AG09319 (cell line): ENCODE measurements around the gene TMED6.

Experiments used
- DNase-seq: peaks from one replicate; pipeline ENCODE4 v3.0.0-alpha.2; 2010; ENCODE audit warnings: low read depth; ENCODE audit errors: extremely low read depth
- TF ChIP-seq, protein P1 (sequence below): IDR thresholded peaks from 2 replicates; pipeline ENCODE4 v1.5.1; 2011; ENCODE audit warnings: low read depth, mild to moderate bottlenecking, inconsistent platforms, low read length, moderate library complexity

The TMED6 gene

DNA sequence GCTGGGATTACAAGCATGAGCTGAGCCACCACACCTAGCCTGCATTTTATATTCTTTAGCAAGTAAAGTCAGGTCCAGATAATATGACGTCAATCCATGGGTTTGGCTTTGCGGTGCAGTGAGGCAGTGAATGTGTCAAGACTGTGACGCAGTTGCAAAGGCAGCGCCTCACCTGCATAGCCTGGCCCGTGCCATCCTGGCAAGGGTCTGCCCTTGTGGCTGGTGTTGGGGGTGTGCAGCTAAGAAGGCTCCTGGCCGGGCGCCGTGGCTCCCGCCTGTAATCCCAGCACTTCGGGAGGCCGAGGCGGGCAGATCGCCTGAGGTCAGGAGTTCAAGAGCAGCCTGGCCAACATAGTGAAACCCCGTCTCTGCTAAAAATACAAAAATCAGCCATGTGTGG lies 28.2 kb downstream of the TMED6 start:
- no peak for DNase-seq
- TF ChIP-seq, protein P1, sequence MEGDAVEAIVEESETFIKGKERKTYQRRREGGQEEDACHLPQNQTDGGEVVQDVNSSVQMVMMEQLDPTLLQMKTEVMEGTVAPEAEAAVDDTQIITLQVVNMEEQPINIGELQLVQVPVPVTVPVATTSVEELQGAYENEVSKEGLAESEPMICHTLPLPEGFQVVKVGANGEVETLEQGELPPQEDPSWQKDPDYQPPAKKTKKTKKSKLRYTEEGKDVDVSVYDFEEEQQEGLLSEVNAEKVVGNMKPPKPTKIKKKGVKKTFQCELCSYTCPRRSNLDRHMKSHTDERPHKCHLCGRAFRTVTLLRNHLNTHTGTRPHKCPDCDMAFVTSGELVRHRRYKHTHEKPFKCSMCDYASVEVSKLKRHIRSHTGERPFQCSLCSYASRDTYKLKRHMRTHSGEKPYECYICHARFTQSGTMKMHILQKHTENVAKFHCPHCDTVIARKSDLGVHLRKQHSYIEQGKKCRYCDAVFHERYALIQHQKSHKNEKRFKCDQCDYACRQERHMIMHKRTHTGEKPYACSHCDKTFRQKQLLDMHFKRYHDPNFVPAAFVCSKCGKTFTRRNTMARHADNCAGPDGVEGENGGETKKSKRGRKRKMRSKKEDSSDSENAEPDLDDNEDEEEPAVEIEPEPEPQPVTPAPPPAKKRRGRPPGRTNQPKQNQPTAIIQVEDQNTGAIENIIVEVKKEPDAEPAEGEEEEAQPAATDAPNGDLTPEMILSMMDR: no peak

DNA sequence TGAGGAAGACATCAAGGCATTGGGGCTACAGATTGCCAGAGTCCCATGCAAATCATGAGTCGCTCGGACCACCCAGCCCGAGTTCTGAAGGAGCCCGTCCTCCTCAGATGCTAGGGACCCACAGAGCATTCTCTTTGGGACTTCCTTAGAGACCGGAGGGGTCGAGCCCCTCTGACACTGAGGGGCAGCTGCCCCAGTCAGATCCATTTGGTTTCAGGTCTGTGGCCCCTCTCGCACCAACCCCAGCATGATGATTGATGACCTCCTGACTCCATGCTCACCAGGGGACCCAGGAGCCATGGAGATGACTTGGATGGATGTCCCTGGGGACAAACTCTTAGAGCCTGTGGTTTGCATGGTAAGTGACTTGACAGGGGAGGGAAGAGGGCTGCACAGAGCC lies 29.2 kb downstream of the TMED6 start:
- TF ChIP-seq, protein P1: no peak
- DNase-seq: no peak

DNA sequence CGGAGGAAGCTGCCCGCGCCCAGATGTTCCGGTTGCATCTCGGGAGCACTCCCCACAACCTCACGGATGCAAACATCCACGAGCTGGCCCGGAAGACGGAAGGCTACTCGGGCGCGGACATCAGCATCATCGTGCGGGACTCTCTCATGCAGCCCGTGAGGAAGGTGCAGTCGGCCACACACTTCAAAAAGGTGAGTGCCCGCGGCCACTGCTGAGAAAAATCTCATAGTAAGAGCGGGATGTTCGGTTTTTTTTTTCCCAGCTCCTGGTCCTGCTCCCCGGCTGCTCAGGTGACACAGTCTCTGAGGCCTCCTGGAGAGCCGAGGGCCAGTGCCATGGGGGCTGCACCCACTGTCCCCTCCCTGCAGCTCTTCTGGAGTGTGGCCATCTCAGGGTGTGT lies 30.5 kb downstream of the TMED6 start:
- no peak for DNase-seq
- TF ChIP-seq, protein P1: no peak

DNA sequence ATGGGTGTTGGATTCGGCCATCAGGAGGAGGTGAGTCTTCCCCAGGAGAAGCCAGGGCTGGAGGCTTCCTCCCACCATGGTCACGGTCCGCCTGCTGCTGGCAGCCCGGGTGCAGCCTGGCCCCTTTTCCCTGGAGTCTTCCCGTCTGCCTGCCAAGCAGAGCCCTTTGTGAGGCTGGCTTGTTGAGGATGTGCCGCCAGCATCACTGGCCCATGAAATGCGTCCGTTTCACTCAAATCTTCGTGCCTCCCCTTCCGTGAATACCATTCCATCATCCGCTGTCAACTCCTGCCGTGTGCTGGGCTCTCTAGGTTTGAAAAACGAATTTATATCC lies 30.9 kb downstream of the TMED6 start:
- no peak for DNase-seq
- TF ChIP-seq, protein P1: no peak

DNA sequence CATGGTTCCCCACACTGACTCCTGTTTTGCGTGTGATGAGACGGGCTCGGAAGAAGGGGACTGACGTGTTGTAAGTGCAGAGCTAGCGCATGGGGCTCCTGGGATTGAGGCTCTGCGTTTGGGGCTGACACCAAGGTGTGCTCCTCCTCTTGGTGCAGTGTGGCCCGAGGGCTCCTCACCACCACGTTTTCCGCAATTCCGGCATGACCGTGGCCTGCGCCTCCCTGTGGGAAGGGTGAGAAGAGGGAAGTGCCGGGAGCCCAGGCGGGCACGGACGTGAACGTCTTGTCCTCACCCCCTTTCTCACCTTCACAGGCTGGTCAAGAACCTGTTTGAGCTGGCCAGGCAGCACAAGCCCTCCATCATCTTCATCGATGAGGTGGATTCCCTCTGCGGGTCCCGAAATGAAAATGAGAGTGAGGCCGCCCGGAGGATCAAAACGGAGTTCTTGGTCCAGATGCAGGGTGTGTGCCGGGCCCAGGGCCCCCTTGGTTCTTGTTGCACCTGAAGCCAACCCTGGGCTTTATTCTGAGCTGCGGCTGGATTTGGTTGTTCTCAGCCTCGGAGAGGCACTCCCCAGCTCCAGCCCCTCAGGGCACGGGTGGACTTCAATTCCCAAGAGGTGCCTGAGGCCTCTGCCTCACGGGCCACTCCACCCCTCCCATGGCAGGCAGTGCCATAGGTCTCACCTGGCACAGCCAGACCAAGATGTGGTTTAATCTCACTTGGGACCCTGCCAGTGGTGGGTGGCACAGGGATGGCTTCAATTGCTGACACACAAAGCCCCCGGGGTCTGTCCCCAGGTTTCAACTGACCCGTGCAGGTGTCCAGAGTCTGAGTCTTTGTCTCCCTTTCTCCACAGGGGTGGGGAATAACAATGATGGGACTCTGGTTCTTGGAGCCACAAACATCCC lies 31.5 kb downstream of the TMED6 start:
- no peak for DNase-seq
- TF ChIP-seq, protein P1: no peak

DNA sequence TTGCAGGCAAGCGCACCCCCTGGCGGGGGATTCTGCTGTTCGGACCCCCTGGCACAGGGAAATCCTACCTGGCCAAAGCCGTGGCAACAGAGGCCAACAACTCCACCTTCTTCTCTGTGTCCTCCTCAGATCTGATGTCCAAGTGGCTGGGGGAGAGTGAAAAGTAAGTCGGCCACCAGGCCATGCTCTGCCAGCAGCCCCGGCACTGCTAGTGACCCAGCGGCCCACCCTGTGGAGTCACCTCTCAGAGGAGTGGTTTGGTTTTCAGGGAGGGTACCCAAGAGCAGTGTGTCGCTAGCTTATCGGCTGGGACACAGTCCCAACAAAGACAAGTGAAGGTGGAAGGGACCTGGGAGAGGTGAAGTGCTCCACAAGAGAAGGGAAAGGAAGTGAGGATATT lies 32.2 kb downstream of the TMED6 start:
- DNase-seq: no peak
- TF ChIP-seq, protein P1: no peak

DNA sequence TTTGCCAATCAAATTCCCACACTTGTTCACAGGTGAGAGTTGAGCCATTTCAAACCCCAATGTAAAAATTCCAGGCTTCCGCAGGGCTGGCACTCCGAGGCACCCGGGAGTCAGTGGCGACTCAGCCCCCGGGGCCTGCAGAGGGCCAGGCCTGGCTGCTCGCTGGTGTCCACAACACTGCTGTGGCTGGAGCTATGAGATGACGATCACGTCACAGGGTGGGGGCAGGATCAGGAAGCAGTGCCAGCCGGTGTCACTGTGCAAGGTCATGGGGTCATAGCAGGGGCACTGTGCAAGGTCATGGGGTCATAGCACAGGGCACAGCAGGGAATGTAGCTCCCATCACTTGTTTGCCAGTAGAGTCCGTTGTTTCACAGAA lies 32.7 kb downstream of the TMED6 start:
- TF ChIP-seq, protein P1: no peak
- DNase-seq: no peak
